Measurements from ENCODE around the gene MEDAG.

GRCh38 chr13:30877335-30877734 lies 28.7 kb upstream of the MEDAG start:
- TF ChIP-seq, protein P1, sequence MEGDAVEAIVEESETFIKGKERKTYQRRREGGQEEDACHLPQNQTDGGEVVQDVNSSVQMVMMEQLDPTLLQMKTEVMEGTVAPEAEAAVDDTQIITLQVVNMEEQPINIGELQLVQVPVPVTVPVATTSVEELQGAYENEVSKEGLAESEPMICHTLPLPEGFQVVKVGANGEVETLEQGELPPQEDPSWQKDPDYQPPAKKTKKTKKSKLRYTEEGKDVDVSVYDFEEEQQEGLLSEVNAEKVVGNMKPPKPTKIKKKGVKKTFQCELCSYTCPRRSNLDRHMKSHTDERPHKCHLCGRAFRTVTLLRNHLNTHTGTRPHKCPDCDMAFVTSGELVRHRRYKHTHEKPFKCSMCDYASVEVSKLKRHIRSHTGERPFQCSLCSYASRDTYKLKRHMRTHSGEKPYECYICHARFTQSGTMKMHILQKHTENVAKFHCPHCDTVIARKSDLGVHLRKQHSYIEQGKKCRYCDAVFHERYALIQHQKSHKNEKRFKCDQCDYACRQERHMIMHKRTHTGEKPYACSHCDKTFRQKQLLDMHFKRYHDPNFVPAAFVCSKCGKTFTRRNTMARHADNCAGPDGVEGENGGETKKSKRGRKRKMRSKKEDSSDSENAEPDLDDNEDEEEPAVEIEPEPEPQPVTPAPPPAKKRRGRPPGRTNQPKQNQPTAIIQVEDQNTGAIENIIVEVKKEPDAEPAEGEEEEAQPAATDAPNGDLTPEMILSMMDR (conservative IDR thresholded peaks at IDR 0.05) = no peak
- TF ChIP-seq EZH2 (IDR thresholded peaks at IDR 0.05; ENCODE audit: low read depth) = no peak

Data from PC-9 (cell line).